ENCODE measurements around the gene IARS1. TPM values are rescaled to one million over a fixed set of nuclear protein-coding genes. Genes with fewer than 3 reads are reported as not detected.

The IARS1 gene
- total RNA-seq, 1 donor from 2014 or later = 238 TPM

DNA sequence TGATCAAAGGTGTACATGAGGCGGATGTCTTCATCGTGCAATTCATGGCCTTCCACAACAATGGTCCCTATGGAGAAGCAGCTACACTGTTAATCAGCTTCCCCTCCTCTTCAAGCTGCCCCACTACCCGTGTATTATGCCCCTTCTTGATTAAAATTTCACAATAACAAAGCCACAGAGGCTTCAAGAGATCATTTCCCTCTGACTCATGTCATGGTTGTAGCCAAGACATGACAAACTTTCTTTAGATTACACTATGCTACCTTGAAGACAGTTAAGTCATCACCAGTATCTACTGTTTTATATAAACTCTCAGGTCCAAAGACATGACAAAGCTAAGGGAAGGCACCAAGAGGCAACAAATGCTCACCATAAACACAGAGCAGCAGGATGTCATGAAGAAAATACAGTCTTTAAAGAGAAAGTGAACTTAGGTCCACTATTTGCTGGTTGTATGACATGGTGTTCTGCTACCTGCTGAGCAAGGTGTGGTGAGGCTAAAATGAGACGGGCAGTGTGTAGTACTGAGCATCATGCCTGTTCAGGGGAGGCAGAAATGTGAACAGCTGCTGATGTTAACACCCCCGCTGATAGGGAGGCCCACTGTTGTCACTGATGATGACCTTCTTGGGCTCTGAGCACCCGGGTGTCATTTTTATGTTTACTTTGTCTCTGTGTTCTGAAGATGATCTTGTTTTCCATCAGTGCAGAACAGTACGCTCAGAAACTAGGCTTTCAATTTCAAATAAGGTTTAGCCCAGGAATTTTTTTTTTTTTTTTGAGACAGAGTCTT lies 48.3 kb downstream of the IARS1 start:
- DNase-seq (ENCODE audit: low read depth) = peak; percentile 53

Small RNAs within 50 kb of the gene (microRNA-seq; reads per million reads assigned to microRNA genes)
- 0.81 reads per million for gene MIR3651

Other genes starting within 250 kb of the IARS1 start
- 60.3 and 66.4 TPM in 2 replicates for gene SPTLC1, start 178.3 kb downstream of the IARS1 start, total RNA-seq
- gene NOL8, start 31.7 kb upstream of the IARS1 start, total RNA-seq = 25.2 and 27.1 TPM in 2 replicates
- gene CENPP, start 32.3 kb upstream of the IARS1 start, total RNA-seq = 8.4 and 13.1 TPM in 2 replicates
- not detected in 2 replicates for gene OGN, start 110.9 kb upstream of the IARS1 start, total RNA-seq
- gene OMD, start 130.8 kb upstream of the IARS1 start, total RNA-seq = not detected in 2 replicates
- 0.19 TPM in 1 of 2 replicates, not detected in the other for gene ASPN, start 188.8 kb upstream of the IARS1 start, total RNA-seq
- 11.2 and 11.8 TPM in 2 replicates for gene ECM2, start 242.3 kb upstream of the IARS1 start, total RNA-seq